CD14-positive monocyte (primary cell): ENCODE results near the gene ERFE. TPM values are rescaled to one million over a fixed set of nuclear protein-coding genes. Genes with fewer than 3 reads are reported as not detected.

Experiments
- DNase-seq, 3 donors: peaks; one replicate each; pipeline ENCODE4 v3.0.0-alpha.2; 2011 to 2022
- H2AFZ ChIP-seq: 2 replicates; pipeline ENCODE4 v1.6.0; 2012; ENCODE audit warnings: mild to moderate bottlenecking, low read depth, low read length, inconsistent platforms; ENCODE audit not compliant: insufficient read depth, poor library complexity, severe bottlenecking
- H3K27ac ChIP-seq, 2 donors: 1 replicate in 1 of 2; 2 replicates in 1 of 2; pipeline ENCODE4 v1.5.1; 2012 to 2013; ENCODE audit warnings: low read length in 2 of 2, control low read depth in 1 of 2, inconsistent platforms in 1 of 2, low read depth in 1 of 2, mild to moderate bottlenecking in 1 of 2
- H3K27me3 ChIP-seq, 2 donors: one replicate each; pipeline versions ENCODE4 v1.6.0 to v1.6.1; 2011 to 2013; ENCODE audit warnings: low read length in 2 of 2; ENCODE audit not compliant: control insufficient read depth in 2 of 2, insufficient read depth in 2 of 2
- H3K36me3 ChIP-seq, 2 donors: replicated peaks in 1 of 2; 1 replicate in 1 of 2; 2 replicates in 1 of 2; pipeline versions ENCODE4 v1.5.1 to v1.6.1; 2012 to 2013; ENCODE audit warnings: low read length in 2 of 2, control low read depth in 1 of 2, inconsistent platforms in 1 of 2, mild to moderate bottlenecking in 1 of 2; ENCODE audit not compliant: insufficient read depth in 2 of 2, control insufficient read depth in 1 of 2
- H3K4me1 ChIP-seq, 2 donors: 1 replicate in 1 of 2; 2 replicates in 1 of 2; pipeline versions ENCODE4 v1.5.1 to v1.6.1; 2012 to 2013; ENCODE audit warnings: low read length in 2 of 2, control low read depth in 1 of 2, inconsistent platforms in 1 of 2, mild to moderate bottlenecking in 1 of 2, moderate library complexity in 1 of 2; ENCODE audit not compliant: insufficient read depth in 2 of 2, control insufficient read depth in 1 of 2
- H3K4me2 ChIP-seq: replicated peaks from 2 replicates; pipeline ENCODE3; 2012; ENCODE audit warnings: low read length, moderate library complexity, mild to moderate bottlenecking; ENCODE audit not compliant: poor library complexity, severe bottlenecking; ENCODE audit errors: extremely low read depth
- H3K4me3 ChIP-seq, 3 experiments: fragments of 200-600 bp in 1 of 3; sonication (generic) in 1 of 3; replicated peaks in 1 of 3; 1 replicate in 2 of 3; 2 replicates in 1 of 3; pipeline ENCODE4 v1.5.1; 2011 to 2013; ENCODE audit warnings: low read length in 3 of 3, mild to moderate bottlenecking in 3 of 3, control low read depth in 2 of 3, low read depth in 2 of 3, inconsistent platforms in 1 of 3, moderate library complexity in 1 of 3
- H3K79me2 ChIP-seq: 2 replicates; pipeline ENCODE4 v1.6.0; 2012; ENCODE audit warnings: mild to moderate bottlenecking, control low read depth, inconsistent platforms, low read length, moderate library complexity; ENCODE audit not compliant: insufficient read depth
- H3K9ac ChIP-seq: 2 replicates; pipeline ENCODE4 v1.6.0; 2017; ENCODE audit warnings: low read length, mild to moderate bottlenecking; ENCODE audit not compliant: insufficient read depth, poor library complexity, severe bottlenecking
- H3K9me3 ChIP-seq, 2 donors: replicated peaks in 1 of 2; 1 replicate in 1 of 2; 2 replicates in 1 of 2; pipeline versions ENCODE4 v1.5.1 to v1.6.1; 2012 to 2013; ENCODE audit warnings: low read length in 2 of 2, control low read depth in 1 of 2; ENCODE audit not compliant: control insufficient read depth in 1 of 2, insufficient read depth in 1 of 2
- H4K20me1 ChIP-seq: 2 replicates; pipeline ENCODE4 v1.6.0; 2012; ENCODE audit warnings: mild to moderate bottlenecking, low read length, control low read depth, moderate library complexity; ENCODE audit not compliant: insufficient read depth
- H3K27ac Mint-ChIP-seq, 7 donors: one replicate each; pipeline ENCODE4 v1.8.0; 2020; ENCODE audit warnings: mild to moderate bottlenecking in 7 of 7, mixed read lengths in 7 of 7, moderate library complexity in 6 of 7, inconsistent platforms in 2 of 7
- H3K27me3 Mint-ChIP-seq, 3 donors: one replicate each; pipeline ENCODE4 v1.8.0; 2021 to 2022; ENCODE audit warnings: low read depth in 3 of 3, mild to moderate bottlenecking in 3 of 3, mixed read lengths in 3 of 3, moderate library complexity in 3 of 3, inconsistent platforms in 1 of 3
- H3K36me3 Mint-ChIP-seq, 2 donors: one replicate each; pipeline ENCODE4 v1.8.0; 2020; ENCODE audit warnings: mixed read lengths in 2 of 2, inconsistent platforms in 1 of 2, mild to moderate bottlenecking in 1 of 2
- H3K4me1 Mint-ChIP-seq: one replicate; pipeline ENCODE4 v1.8.0; 2020; ENCODE audit warnings: mild to moderate bottlenecking, mixed read lengths
- H3K4me3 Mint-ChIP-seq, 2 donors: one replicate each; pipeline ENCODE4 v1.8.0; 2020; ENCODE audit warnings: mild to moderate bottlenecking in 2 of 2, mixed read lengths in 2 of 2, moderate library complexity in 1 of 2
- H3K9me3 Mint-ChIP-seq, 7 donors: one replicate each; pipeline ENCODE4 v1.8.0; 2020 to 2022; ENCODE audit warnings: mixed read lengths in 7 of 7, mild to moderate bottlenecking in 6 of 7, moderate library complexity in 6 of 7, inconsistent platforms in 2 of 7
- CTCF ChIP-seq: fragments of 200-600 bp; IDR thresholded peaks from one replicate; pipeline ENCODE4 v1.8.0; 2022; ENCODE audit warnings: antibody characterized with exemption, mild to moderate bottlenecking
- WGBS: methylation state at CpG from one replicate; pipeline ENCODE4 v1.1.5; 2013; ENCODE audit warnings: missing lambda C conversion rate; ENCODE audit not compliant: insufficient coverage; 5-methylcytosine and 5-hydroxymethylcytosine counted together
- intact Hi-C, 2 donors: fragments of 100-400 bp; cut with micrococcal nuclease; formaldehyde crosslinking; loops; one replicate each; pipeline versions ENCODE4 v1.15.0 to v1.15.1; 2023
- polyA plus RNA-seq, 3 donors: library from polyadenylated mRNA; depleted of rRNA in 1 of 3; unstranded in 2 of 3; stranded (reverse) in 1 of 3; fragments of 300-500 nt in 2 of 3; fragments of >200 nt in 1 of 3; fragmentation: Illumina TruSeq in 2 of 3; gene quantifications; 1 replicate in 2 of 3; 2 replicates in 1 of 3; pipeline ENCODE4 v1.2.3, GENCODE V29; 2012 to 2021

ERFE gene
- polyA plus RNA-seq, 3 donors = not detected

GRCh38 chr2:238169048-238169707 is 10.4 kb downstream of the ERFE start:
- peaks cover 53 to 67% of the 10 kb centered on the region in 2 donors for H3K36me3 ChIP-seq
- H3K27ac Mint-ChIP-seq = peak overlapping the region in 5 of 7 donors; percentile 17 to 73 (median 53)
- peaks cover 16 to 20% (median 19%) of the 10 kb centered on the region in 3 donors for H3K27me3 Mint-ChIP-seq
- H3K4me3 Mint-ChIP-seq = no peak overlapping the region
- no peak overlapping the region for H3K27ac ChIP-seq
- DNase-seq = no peak
- H2AFZ ChIP-seq = no peak overlapping the region
- no peak overlapping the region for H3K4me3 ChIP-seq
- H3K36me3 Mint-ChIP-seq = peaks cover 62 to 70% of the 10 kb centered on the region in 2 donors
- no peaks in the 10 kb centered on the region for H4K20me1 ChIP-seq
- H3K9me3 ChIP-seq = no peaks in the 10 kb centered on the region
- TF ChIP-seq CTCF = no peak
- no peak overlapping the region for H3K4me2 ChIP-seq
- peaks cover 7% of the 10 kb centered on the region for H3K4me1 Mint-ChIP-seq
- H3K9me3 Mint-ChIP-seq = peaks cover 0 to 6% (median 0%) of the 10 kb centered on the region in 7 donors
- intact Hi-C loops = no loop called here
- H3K79me2 ChIP-seq = no peaks in the 10 kb centered on the region
- WGBS = 86% methylated on average over 2 of the region's 6 CpGs
- H3K4me1 ChIP-seq = no peaks in the 10 kb centered on the region
- H3K27me3 ChIP-seq = peaks cover 0 to 8% of the 10 kb centered on the region in 2 donors
- H3K9ac ChIP-seq = no peak overlapping the region

GRCh38 chr2:238169708-238170251 is 11.0 kb downstream of the ERFE start:
- Histone ChIP-seq H3K9ac (no peak overlapping the region), H3K4me2 (no peak overlapping the region), H3K27me3 (peaks cover 0 to 4% of the 10 kb centered on the region in 2 donors), H3K79me2 (no peaks in the 10 kb centered on the region), H3K36me3 (peaks cover 59 to 73% of the 10 kb centered on the region in 2 donors), H3K4me3 (no peak overlapping the region), H3K4me1 (no peaks in the 10 kb centered on the region), H2AFZ (no peak overlapping the region), H3K9me3 (no peaks in the 10 kb centered on the region), H3K27ac (no peak overlapping the region), H4K20me1 (no peaks in the 10 kb centered on the region)
- 100% methylated on average over 3 of the region's 5 CpGs for WGBS
- peak in 1 of 3 donors; percentile 19 for DNase-seq
- H3K9me3 Mint-ChIP-seq = peaks cover 0 to 3% (median 0%) of the 10 kb centered on the region in 7 donors
- H3K27ac Mint-ChIP-seq = peak overlapping the region in 3 of 7 donors; percentile 17 to 73 (median 73)
- peaks cover 7% of the 10 kb centered on the region for H3K4me1 Mint-ChIP-seq
- H3K4me3 Mint-ChIP-seq = no peak overlapping the region
- intact Hi-C loops = no loop called here
- peaks cover 68 to 76% of the 10 kb centered on the region in 2 donors for H3K36me3 Mint-ChIP-seq
- TF ChIP-seq CTCF = no peak
- H3K27me3 Mint-ChIP-seq = peaks cover 10 to 14% (median 12%) of the 10 kb centered on the region in 3 donors
